WTC11 (cell line): ENCODE results near the gene STS. TPM values are rescaled to one million over a fixed set of nuclear protein-coding genes. Genes with fewer than 3 reads are reported as not detected.
"Not testable (repeated sequence)": the region's sequence is repeated elsewhere in the genome, so short reads cannot be mapped to it uniquely, and the experiment has no call there.

Source experiments
- ATAC-seq: fragments of 200-7000 bp; cut with Tn5 transposase; 2 replicates; pipeline ENCODE4 v1.10.0; 2021; ENCODE audit warnings: mild to moderate bottlenecking, moderate library complexity
- CTCF ChIA-PET: fragments of 300-600 bp; sonication (Branson Sonifier 250); formaldehyde crosslinking; loops from one replicate; lab custom pipeline; 2021; ENCODE audit warnings: antibody characterized with exemption; lab: Charles Lee
- POLR2A ChIA-PET: fragments of 350-600 bp; sonication (Branson Sonifier 250); formaldehyde crosslinking; loops from one replicate; lab custom pipeline; 2021; ENCODE audit warnings: antibody characterized with exemption; lab: Charles Lee
- DNase-seq: peaks from one replicate; pipeline ENCODE4 v3.0.0; 2021; ENCODE audit warnings: low spot score
- H3K27ac Mint-ChIP-seq: 2 replicates; pipeline ENCODE4 v1.8.0; 2021; ENCODE audit warnings: mixed read lengths
- H3K27me3 Mint-ChIP-seq: 2 replicates; pipeline ENCODE4 v1.8.0; 2021; ENCODE audit warnings: low read depth, mild to moderate bottlenecking, moderate library complexity, mixed read lengths
- H3K36me3 Mint-ChIP-seq: 2 replicates; pipeline ENCODE4 v1.8.0; 2021; ENCODE audit warnings: mixed read lengths
- H3K4me1 Mint-ChIP-seq: 2 replicates; pipeline ENCODE4 v1.8.0; 2022; ENCODE audit warnings: mixed read lengths
- H3K4me3 Mint-ChIP-seq: 2 replicates; pipeline ENCODE4 v1.8.0; 2021; ENCODE audit warnings: mild to moderate bottlenecking, moderate library complexity, mixed read lengths
- H3K9me3 Mint-ChIP-seq: 2 replicates; pipeline ENCODE4 v1.8.0; 2021; ENCODE audit warnings: mixed read lengths
- ELF4 ChIP-seq: sonication (generic); formaldehyde crosslinking; IDR thresholded peaks from 2 replicates; pipeline ENCODE4 v1.8.1; 2022; ENCODE audit warnings: low read depth, mild to moderate bottlenecking, moderate library complexity, missing genetic modification reagents
- FOXJ3 ChIP-seq: sonication (generic); formaldehyde crosslinking; IDR thresholded peaks from 2 replicates; pipeline ENCODE4 v1.9.0; 2021; ENCODE audit warnings: missing genetic modification reagents, mild to moderate bottlenecking, borderline replicate concordance
- HMGA2 ChIP-seq: fragments of 250-450 bp; sonication (Bioruptor Pico); IDR thresholded peaks from 2 replicates; pipeline ENCODE4 v1.4.0; 2021; ENCODE audit warnings: mild to moderate bottlenecking, moderate library complexity
- JAZF1 ChIP-seq: fragments of 250-450 bp; sonication (Bioruptor Pico); IDR thresholded peaks from 2 replicates; pipeline ENCODE4 v1.9.0; 2021; ENCODE audit warnings: moderate library complexity, mild to moderate bottlenecking, inconsistent platforms
- NFYB ChIP-seq: sonication (generic); formaldehyde crosslinking; conservative IDR thresholded peaks from 2 replicates; pipeline ENCODE4 v1.8.0; 2022; ENCODE audit warnings: low read depth, missing genetic modification reagents
- NR2C2 ChIP-seq: sonication (generic); formaldehyde crosslinking; IDR thresholded peaks from 2 replicates; pipeline ENCODE4 v1.8.0; 2022; ENCODE audit warnings: mild to moderate bottlenecking, missing genetic modification reagents
- OVOL2 ChIP-seq: fragments of 250-450 bp; sonication (Bioruptor Pico); IDR thresholded peaks from 2 replicates; pipeline ENCODE4 v1.9.0; 2021; ENCODE audit warnings: mild to moderate bottlenecking, borderline replicate concordance
- ZNF317 ChIP-seq: sonication (generic); formaldehyde crosslinking; IDR thresholded peaks from 2 replicates; pipeline ENCODE4 v1.8.1; 2023; ENCODE audit warnings: low read depth, mild to moderate bottlenecking, moderate library complexity, missing genetic modification reagents, borderline replicate concordance
- ZNF396 ChIP-seq: fragments of 250-450 bp; sonication (Bioruptor Pico); IDR thresholded peaks from 2 replicates; pipeline ENCODE4 v1.8.0; 2021; ENCODE audit warnings: mild to moderate bottlenecking, moderate library complexity, borderline replicate concordance
- ZNF416 ChIP-seq: fragments of 250-450 bp; sonication (Bioruptor Pico); IDR thresholded peaks from 2 replicates; pipeline ENCODE4 v1.9.0; 2021; ENCODE audit warnings: mild to moderate bottlenecking, inconsistent platforms
- total RNA-seq: library from RNA; stranded (reverse); gene quantifications from 3 replicates; pipeline ENCODE4 v1.2.3, GENCODE V29; 2021
- TF ChIP-seq, protein P1 (sequence below): sonication (generic); formaldehyde crosslinking; IDR thresholded peaks from 2 replicates; pipeline ENCODE4 v1.8.0; 2022; ENCODE audit warnings: missing genetic modification reagents
- TF ChIP-seq, protein P2 (sequence below): fragments of 200-600 bp; IDR thresholded peaks from 2 replicates; pipeline ENCODE4 v1.8.0; 2022; ENCODE audit warnings: antibody characterized with exemption
- TF ChIP-seq, protein P3 (sequence below): sonication (generic); formaldehyde crosslinking; IDR thresholded peaks from 2 replicates; pipeline ENCODE4 v1.8.0; 2022; ENCODE audit warnings: mild to moderate bottlenecking, missing genetic modification reagents
- TF ChIP-seq, protein P4 (sequence below): sonication (generic); formaldehyde crosslinking; conservative IDR thresholded peaks from 2 replicates; pipeline ENCODE4 v1.8.1; 2023; ENCODE audit warnings: mild to moderate bottlenecking, low read depth, missing genetic modification reagents, moderate library complexity
- TF ChIP-seq, protein P5 (sequence below): sonication (generic); formaldehyde crosslinking; IDR thresholded peaks from 2 replicates; pipeline ENCODE4 v1.8.0; 2023; ENCODE audit warnings: mild to moderate bottlenecking, missing genetic modification reagents

STS gene
- total RNA-seq, 1 experiment from 2014 or later = 1.3 TPM

DNA sequence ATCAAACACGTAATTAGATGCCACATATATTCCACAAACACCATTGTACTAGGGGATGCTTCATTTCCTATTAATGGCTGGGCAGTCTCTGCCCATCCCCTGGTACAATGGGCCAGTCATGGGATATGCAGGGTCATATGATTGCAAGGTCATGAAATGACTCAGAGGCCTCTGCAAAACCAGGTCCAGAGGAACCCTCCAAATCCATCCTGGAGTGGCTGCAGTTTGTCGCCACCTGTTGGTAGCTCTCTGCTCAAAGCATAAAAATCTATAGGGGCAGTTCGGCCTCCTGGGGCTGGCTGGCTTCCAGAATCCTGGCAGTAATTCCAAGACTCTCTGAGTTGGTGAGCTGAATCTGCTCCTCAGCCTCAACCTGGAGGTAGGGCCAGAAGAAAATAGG, 23.4 kb downstream of the STS start:
- TF ChIP-seq, protein P1, sequence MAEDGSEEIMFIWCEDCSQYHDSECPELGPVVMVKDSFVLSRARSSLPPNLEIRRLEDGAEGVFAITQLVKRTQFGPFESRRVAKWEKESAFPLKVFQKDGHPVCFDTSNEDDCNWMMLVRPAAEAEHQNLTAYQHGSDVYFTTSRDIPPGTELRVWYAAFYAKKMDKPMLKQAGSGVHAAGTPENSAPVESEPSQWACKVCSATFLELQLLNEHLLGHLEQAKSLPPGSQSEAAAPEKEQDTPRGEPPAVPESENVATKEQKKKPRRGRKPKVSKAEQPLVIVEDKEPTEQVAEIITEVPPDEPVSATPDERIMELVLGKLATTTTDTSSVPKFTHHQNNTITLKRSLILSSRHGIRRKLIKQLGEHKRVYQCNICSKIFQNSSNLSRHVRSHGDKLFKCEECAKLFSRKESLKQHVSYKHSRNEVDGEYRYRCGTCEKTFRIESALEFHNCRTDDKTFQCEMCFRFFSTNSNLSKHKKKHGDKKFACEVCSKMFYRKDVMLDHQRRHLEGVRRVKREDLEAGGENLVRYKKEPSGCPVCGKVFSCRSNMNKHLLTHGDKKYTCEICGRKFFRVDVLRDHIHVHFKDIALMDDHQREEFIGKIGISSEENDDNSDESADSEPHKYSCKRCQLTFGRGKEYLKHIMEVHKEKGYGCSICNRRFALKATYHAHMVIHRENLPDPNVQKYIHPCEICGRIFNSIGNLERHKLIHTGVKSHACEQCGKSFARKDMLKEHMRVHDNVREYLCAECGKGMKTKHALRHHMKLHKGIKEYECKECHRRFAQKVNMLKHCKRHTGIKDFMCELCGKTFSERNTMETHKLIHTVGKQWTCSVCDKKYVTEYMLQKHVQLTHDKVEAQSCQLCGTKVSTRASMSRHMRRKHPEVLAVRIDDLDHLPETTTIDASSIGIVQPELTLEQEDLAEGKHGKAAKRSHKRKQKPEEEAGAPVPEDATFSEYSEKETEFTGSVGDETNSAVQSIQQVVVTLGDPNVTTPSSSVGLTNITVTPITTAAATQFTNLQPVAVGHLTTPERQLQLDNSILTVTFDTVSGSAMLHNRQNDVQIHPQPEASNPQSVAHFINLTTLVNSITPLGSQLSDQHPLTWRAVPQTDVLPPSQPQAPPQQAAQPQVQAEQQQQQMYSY (CRISPR knock-in tag) = peak; percentile 63
- TF ChIP-seq, protein P2, sequence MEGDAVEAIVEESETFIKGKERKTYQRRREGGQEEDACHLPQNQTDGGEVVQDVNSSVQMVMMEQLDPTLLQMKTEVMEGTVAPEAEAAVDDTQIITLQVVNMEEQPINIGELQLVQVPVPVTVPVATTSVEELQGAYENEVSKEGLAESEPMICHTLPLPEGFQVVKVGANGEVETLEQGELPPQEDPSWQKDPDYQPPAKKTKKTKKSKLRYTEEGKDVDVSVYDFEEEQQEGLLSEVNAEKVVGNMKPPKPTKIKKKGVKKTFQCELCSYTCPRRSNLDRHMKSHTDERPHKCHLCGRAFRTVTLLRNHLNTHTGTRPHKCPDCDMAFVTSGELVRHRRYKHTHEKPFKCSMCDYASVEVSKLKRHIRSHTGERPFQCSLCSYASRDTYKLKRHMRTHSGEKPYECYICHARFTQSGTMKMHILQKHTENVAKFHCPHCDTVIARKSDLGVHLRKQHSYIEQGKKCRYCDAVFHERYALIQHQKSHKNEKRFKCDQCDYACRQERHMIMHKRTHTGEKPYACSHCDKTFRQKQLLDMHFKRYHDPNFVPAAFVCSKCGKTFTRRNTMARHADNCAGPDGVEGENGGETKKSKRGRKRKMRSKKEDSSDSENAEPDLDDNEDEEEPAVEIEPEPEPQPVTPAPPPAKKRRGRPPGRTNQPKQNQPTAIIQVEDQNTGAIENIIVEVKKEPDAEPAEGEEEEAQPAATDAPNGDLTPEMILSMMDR = peak; percentile 44; the same call in 1 of the 2 replicates
- TF ChIP-seq FOXJ3 = no peak
- H3K4me3 Mint-ChIP-seq = no peak overlapping the region
- H3K27me3 Mint-ChIP-seq = no peaks in the 10 kb centered on the region
- no peaks in the 10 kb centered on the region for H3K4me1 Mint-ChIP-seq
- ATAC-seq (peak; percentile 41), DNase-seq (peak; percentile 37)
- H3K27ac Mint-ChIP-seq = no peak overlapping the region
- H3K9me3 Mint-ChIP-seq = peaks cover 6% of the 10 kb centered on the region
- ChIA-PET POLR2A (no interaction called here), CTCF (interaction anchor here (0.9 to 1.2 kb wide), 6 partner anchors 8 to 39 kb away, joined by 3 to 4 read pairs (median 3); no protein-coding TSS in a partner anchor)
- H3K36me3 Mint-ChIP-seq = no peaks in the 10 kb centered on the region

DNA sequence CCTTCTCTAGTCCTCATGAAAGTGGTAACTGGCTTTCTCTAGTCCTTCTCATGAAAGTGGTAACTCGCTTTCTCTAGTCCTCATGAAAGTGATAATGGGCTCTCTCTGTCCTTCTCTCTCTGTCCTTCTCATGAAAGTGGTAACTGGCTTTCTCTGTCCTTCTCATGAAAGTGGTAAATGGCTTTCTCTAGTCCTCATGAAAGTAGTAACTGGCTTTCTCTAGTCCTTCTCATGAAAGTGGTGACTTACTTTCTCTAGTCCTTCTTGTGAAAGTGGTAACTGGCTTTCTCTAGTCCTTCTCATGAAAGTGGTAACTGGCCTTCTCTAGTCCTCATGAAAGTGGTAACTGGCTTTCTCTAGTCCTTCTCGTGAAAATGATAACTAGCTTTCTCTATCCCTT, 31.3 kb downstream of the STS start:
- H3K36me3 Mint-ChIP-seq, ATAC-seq, CTCF ChIA-PET, H3K4me1 Mint-ChIP-seq, H3K4me3 Mint-ChIP-seq, H3K9me3 Mint-ChIP-seq, H3K27me3 Mint-ChIP-seq, POLR2A ChIA-PET, H3K27ac Mint-ChIP-seq, DNase-seq: not testable (repeated sequence)

DNA sequence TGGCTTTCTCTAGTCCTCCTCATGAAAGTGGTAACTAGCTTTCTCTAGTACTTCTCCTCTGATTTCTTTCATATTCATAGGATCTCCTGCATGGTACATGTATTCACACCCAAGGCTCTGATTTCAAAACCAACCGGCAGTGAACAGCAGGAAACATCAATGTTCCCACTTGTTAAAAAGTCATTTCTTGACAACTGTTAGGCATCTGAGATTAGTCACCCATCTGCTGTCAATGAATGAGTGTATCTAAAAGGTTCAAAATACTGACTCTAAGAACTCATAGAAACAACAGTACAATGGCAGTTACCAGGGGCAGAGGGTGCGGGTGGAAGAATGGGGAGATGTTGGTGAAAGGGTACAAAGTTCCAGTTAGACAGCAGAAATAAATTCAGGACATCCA, 31.9 kb downstream of the STS start:
- Mint-ChIP-seq H3K4me1 (no peaks in the 10 kb centered on the region), H3K4me3 (no peak overlapping the region), H3K27ac (no peak overlapping the region), H3K9me3 (no peaks in the 10 kb centered on the region), H3K27me3 (no peaks in the 10 kb centered on the region; the same call in 1 of the 2 replicates), H3K36me3 (no peaks in the 10 kb centered on the region)
- TF ChIP-seq, protein P3, sequence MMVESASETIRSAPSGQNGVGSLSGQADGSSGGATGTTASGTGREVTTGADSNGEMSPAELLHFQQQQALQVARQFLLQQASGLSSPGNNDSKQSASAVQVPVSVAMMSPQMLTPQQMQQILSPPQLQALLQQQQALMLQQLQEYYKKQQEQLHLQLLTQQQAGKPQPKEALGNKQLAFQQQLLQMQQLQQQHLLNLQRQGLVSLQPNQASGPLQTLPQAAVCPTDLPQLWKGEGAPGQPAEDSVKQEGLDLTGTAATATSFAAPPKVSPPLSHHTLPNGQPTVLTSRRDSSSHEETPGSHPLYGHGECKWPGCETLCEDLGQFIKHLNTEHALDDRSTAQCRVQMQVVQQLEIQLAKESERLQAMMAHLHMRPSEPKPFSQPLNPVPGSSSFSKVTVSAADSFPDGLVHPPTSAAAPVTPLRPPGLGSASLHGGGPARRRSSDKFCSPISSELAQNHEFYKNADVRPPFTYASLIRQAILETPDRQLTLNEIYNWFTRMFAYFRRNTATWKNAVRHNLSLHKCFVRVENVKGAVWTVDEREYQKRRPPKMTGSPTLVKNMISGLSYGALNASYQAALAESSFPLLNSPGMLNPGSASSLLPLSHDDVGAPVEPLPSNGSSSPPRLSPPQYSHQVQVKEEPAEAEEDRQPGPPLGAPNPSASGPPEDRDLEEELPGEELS = no peak
- TF ChIP-seq NFYB (CRISPR knock-in tag) (no peak), JAZF1 (no peak), OVOL2 (CRISPR knock-in tag) (no peak)
- TF ChIP-seq, protein P4, sequence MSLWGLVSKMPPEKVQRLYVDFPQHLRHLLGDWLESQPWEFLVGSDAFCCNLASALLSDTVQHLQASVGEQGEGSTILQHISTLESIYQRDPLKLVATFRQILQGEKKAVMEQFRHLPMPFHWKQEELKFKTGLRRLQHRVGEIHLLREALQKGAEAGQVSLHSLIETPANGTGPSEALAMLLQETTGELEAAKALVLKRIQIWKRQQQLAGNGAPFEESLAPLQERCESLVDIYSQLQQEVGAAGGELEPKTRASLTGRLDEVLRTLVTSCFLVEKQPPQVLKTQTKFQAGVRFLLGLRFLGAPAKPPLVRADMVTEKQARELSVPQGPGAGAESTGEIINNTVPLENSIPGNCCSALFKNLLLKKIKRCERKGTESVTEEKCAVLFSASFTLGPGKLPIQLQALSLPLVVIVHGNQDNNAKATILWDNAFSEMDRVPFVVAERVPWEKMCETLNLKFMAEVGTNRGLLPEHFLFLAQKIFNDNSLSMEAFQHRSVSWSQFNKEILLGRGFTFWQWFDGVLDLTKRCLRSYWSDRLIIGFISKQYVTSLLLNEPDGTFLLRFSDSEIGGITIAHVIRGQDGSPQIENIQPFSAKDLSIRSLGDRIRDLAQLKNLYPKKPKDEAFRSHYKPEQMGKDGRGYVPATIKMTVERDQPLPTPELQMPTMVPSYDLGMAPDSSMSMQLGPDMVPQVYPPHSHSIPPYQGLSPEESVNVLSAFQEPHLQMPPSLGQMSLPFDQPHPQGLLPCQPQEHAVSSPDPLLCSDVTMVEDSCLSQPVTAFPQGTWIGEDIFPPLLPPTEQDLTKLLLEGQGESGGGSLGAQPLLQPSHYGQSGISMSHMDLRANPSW (CRISPR knock-in tag) = no peak
- DNase-seq (no peak), ATAC-seq (no peak)
- ChIA-PET CTCF (no interaction called here), POLR2A (no interaction called here)

DNA sequence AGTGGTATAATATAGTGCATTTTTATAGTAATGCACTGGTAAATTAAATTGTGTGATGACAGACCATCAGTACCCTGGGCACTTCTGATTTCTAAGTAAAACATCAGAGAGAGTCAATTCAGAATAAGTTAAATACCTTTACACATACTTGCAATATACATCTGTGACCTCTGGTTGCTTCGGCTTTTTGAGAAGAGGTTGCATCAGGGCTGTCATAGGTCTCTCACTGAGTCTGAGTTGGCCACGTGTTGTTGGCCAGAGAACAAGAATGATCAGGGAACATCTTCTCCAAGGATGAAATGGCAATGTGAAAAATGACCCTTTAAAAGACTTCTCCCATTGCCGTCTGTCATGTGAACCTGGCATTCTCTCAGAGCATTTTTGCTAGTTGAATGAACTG, 37.3 kb downstream of the STS start:
- H3K27me3 Mint-ChIP-seq = no peaks in the 10 kb centered on the region; the same call in 1 of the 2 replicates
- ATAC-seq (no peak), DNase-seq (no peak)
- H3K4me1 Mint-ChIP-seq = no peaks in the 10 kb centered on the region
- peaks cover 4% of the 10 kb centered on the region for H3K36me3 Mint-ChIP-seq
- no peak overlapping the region for H3K27ac Mint-ChIP-seq
- peaks cover 6% of the 10 kb centered on the region for H3K9me3 Mint-ChIP-seq
- ChIA-PET POLR2A (no interaction called here), CTCF (no interaction called here)
- no peak overlapping the region for H3K4me3 Mint-ChIP-seq
- TF ChIP-seq ZNF396 (CRISPR knock-in tag) (no peak), ZNF416 (CRISPR knock-in tag) (no peak), ZNF317 (CRISPR knock-in tag) (no peak), ELF4 (CRISPR knock-in tag) (no peak), HMGA2 (no peak), NR2C2 (CRISPR knock-in tag) (no peak)
- TF ChIP-seq, protein P5, sequence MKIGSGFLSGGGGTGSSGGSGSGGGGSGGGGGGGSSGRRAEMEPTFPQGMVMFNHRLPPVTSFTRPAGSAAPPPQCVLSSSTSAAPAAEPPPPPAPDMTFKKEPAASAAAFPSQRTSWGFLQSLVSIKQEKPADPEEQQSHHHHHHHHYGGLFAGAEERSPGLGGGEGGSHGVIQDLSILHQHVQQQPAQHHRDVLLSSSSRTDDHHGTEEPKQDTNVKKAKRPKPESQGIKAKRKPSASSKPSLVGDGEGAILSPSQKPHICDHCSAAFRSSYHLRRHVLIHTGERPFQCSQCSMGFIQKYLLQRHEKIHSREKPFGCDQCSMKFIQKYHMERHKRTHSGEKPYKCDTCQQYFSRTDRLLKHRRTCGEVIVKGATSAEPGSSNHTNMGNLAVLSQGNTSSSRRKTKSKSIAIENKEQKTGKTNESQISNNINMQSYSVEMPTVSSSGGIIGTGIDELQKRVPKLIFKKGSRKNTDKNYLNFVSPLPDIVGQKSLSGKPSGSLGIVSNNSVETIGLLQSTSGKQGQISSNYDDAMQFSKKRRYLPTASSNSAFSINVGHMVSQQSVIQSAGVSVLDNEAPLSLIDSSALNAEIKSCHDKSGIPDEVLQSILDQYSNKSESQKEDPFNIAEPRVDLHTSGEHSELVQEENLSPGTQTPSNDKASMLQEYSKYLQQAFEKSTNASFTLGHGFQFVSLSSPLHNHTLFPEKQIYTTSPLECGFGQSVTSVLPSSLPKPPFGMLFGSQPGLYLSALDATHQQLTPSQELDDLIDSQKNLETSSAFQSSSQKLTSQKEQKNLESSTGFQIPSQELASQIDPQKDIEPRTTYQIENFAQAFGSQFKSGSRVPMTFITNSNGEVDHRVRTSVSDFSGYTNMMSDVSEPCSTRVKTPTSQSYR (CRISPR knock-in tag) = no peak
